ENCODE results near the gene CEACAM18. TPM values are rescaled to one million over a fixed set of nuclear protein-coding genes. Genes with fewer than 3 reads are reported as not detected.

The CEACAM18 gene
- total and polyA plus RNA-seq, 10 of the 15 experiments (the other 5 are each of a cell fraction or from before 2014, with no cell fraction given): not detected

DNA sequence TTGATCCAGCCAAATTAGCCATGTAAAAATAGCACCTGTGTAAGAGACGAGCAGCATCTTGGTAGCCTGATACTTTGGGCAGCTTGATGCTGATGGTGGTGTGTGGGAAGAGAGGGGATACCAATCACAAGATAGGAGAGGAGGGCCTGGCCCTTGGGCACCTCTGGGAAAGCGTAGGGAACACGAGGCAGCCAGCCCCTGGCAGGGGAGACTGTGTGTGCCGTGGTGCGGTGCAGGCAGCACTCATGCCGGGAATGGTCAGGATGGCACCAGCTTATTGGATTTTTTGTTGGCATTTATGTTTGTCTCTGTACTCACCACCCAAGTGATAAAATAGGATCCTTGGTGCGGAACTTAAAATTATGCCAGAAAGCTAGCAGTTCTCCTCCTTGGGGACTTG is 30.3 kb upstream of the CEACAM18 start (continued):
- no peak for TF ChIP-seq SIX5 (IDR thresholded peaks at IDR 0.05; ENCODE audit: low read depth, low read length, severe bottlenecking)

DNA sequence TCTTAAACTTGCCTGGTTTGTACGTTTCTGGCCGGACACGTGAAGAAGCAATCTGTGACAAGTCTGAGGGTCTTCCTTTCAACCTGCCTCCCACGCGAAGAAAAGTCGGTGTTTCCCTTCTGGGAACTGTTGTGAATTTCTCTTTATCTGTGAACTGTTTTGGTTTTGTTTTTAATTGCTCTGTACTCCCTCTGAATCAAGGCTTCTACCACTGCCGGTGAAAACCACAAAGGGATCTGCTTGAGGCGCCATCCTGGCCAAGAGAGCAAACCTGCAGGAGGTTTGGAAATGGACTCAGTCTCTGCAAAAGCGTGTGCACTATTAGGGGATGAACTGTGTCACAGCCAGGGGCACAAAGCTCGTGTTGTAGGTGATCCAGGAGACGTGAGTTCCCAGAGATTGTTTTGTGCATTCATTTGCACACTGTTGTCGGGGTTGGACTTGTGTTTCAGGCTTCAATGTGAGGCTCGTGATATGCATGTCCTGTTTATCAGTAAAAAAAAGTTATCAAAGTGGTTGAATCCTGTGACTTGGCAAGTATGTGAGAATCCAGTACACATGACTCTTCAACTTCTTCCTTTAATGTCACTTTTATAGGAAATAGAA is 29.8 kb upstream of the CEACAM18 start:
- in situ Hi-C loops (cut with MboI): no loop called here
- H3K27ac ChIP-seq (ENCODE audit: control insufficient read depth, insufficient read depth): no peak overlapping the region
- H3K36me3 ChIP-seq (ENCODE audit: control insufficient read depth in 2 of 2, insufficient read depth in 2 of 2, low read length in 1 of 2): no peaks in the 10 kb centered on the region
- no peaks in the 10 kb centered on the region for H3K79me2 ChIP-seq (ENCODE audit: control insufficient read depth, insufficient read depth, low read length)
- SMC1A ChIA-PET (ENCODE audit: uncharacterized antibody, unreplicated experiment): interaction anchor here (1.7 to 2.3 kb wide), 2 partner anchors 31 to 53 kb away, joined by 4 to 8 read pairs; partner anchors contain the start of gene SIGLEC10
- H3K4me2 ChIP-seq (ENCODE audit: control insufficient read depth, insufficient read depth): peak overlapping the region; percentile 2
- H3K4me1 ChIP-seq (ENCODE audit: control insufficient read depth, insufficient read depth, low read length): peaks cover 5% of the 10 kb centered on the region; the same call in 1 of the 2 replicates
- H3K9me3 ChIP-seq (replicated peaks; ENCODE audit: control insufficient read depth, insufficient read depth, low read length): no peaks in the 10 kb centered on the region; the same call in 2 of the 3 replicates
- H3K9ac ChIP-seq (ENCODE audit: control insufficient read depth, insufficient read depth, low read length): no peak overlapping the region
- CTCF ChIA-PET: interaction anchor here (1.2 to 1.5 kb wide), 2 partner anchors 10 to 209 kb away, joined by 3 to 4 read pairs; no protein-coding TSS in a partner anchor
- H3K4me3 ChIP-seq: no peak overlapping the region
- no peak for TF ChIP-seq POU2F2 (IDR thresholded peaks at IDR 0.05; ENCODE audit: borderline replicate concordance, low read depth, low read length)
- peak in 1 of 2 experiments; percentile 17; a peak in 1 of 4 replicates for TF ChIP-seq IKZF2 (IDR thresholded peaks at IDR 0.05)
- TF ChIP-seq, protein P1, sequence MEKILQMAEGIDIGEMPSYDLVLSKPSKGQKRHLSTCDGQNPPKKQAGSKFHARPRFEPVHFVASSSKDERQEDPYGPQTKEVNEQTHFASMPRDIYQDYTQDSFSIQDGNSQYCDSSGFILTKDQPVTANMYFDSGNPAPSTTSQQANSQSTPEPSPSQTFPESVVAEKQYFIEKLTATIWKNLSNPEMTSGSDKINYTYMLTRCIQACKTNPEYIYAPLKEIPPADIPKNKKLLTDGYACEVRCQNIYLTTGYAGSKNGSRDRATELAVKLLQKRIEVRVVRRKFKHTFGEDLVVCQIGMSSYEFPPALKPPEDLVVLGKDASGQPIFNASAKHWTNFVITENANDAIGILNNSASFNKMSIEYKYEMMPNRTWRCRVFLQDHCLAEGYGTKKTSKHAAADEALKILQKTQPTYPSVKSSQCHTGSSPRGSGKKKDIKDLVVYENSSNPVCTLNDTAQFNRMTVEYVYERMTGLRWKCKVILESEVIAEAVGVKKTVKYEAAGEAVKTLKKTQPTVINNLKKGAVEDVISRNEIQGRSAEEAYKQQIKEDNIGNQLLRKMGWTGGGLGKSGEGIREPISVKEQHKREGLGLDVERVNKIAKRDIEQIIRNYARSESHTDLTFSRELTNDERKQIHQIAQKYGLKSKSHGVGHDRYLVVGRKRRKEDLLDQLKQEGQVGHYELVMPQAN (conservative IDR thresholded peaks at IDR 0.05): no peak
- TF ChIP-seq, protein P2, sequence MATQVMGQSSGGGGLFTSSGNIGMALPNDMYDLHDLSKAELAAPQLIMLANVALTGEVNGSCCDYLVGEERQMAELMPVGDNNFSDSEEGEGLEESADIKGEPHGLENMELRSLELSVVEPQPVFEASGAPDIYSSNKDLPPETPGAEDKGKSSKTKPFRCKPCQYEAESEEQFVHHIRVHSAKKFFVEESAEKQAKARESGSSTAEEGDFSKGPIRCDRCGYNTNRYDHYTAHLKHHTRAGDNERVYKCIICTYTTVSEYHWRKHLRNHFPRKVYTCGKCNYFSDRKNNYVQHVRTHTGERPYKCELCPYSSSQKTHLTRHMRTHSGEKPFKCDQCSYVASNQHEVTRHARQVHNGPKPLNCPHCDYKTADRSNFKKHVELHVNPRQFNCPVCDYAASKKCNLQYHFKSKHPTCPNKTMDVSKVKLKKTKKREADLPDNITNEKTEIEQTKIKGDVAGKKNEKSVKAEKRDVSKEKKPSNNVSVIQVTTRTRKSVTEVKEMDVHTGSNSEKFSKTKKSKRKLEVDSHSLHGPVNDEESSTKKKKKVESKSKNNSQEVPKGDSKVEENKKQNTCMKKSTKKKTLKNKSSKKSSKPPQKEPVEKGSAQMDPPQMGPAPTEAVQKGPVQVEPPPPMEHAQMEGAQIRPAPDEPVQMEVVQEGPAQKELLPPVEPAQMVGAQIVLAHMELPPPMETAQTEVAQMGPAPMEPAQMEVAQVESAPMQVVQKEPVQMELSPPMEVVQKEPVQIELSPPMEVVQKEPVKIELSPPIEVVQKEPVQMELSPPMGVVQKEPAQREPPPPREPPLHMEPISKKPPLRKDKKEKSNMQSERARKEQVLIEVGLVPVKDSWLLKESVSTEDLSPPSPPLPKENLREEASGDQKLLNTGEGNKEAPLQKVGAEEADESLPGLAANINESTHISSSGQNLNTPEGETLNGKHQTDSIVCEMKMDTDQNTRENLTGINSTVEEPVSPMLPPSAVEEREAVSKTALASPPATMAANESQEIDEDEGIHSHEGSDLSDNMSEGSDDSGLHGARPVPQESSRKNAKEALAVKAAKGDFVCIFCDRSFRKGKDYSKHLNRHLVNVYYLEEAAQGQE (IDR thresholded peaks at IDR 0.05; ENCODE audit: low read depth, low read length): no peak
- TF ChIP-seq BHLHE40 (IDR thresholded peaks at IDR 0.05; ENCODE audit: borderline replicate concordance in 1 of 2, low read depth in 2 of 2, low read length in 1 of 2): 0 out of 4 replicates have a peak, but pooled peaks of 1 of the 2 experiments have one; percentile 28
- TF ChIP-seq MTA2 (IDR thresholded peaks at IDR 0.05; ENCODE audit: low read depth): no peak
- peak; percentile 41 for TF ChIP-seq RUNX3 (IDR thresholded peaks at IDR 0.05; ENCODE audit: low read length)
- peak in 1 of 2 experiments; percentile 28; a peak in 1 of 3 replicates for TF ChIP-seq EGR1 (IDR thresholded peaks at IDR 0.05; ENCODE audit: borderline replicate concordance in 1 of 2, low read depth in 2 of 2, low read length in 2 of 2)
- no peak for TF ChIP-seq ZSCAN29 (IDR thresholded peaks at IDR 0.05)
- TF ChIP-seq, protein P3, sequence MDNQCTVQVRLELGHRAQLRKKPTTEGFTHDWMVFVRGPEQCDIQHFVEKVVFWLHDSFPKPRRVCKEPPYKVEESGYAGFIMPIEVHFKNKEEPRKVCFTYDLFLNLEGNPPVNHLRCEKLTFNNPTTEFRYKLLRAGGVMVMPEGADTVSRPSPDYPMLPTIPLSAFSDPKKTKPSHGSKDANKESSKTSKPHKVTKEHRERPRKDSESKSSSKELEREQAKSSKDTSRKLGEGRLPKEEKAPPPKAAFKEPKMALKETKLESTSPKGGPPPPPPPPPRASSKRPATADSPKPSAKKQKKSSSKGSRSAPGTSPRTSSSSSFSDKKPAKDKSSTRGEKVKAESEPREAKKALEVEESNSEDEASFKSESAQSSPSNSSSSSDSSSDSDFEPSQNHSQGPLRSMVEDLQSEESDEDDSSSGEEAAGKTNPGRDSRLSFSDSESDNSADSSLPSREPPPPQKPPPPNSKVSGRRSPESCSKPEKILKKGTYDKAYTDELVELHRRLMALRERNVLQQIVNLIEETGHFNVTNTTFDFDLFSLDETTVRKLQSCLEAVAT (IDR thresholded peaks at IDR 0.05): no peak
- TF ChIP-seq RB1 (IDR thresholded peaks at IDR 0.05; ENCODE audit: borderline replicate concordance): no peak
- no peak for TF ChIP-seq CBX5 (IDR thresholded peaks at IDR 0.05; ENCODE audit: low read depth)
- TF ChIP-seq TAF1 (IDR thresholded peaks at IDR 0.05; ENCODE audit: borderline replicate concordance, low read depth, low read length): no peak
- intact Hi-C loops (cut with micrococcal nuclease; ENCODE audit: unreplicated experiment): no loop called here
- ATAC-seq (no peak), FAIRE-seq (no peak), DNase-seq (ENCODE audit: low read depth, low spot score) (no peak)
- POLR2A ChIA-PET: interaction anchor here (1.1 kb wide), 1 partner anchor 52 kb away, joined by 3 read pairs; no protein-coding TSS in a partner anchor
- no peaks in the 10 kb centered on the region; a peak in 1 of 4 replicates for H3K27me3 ChIP-seq (replicated peaks in 1 of 2; ENCODE audit: control insufficient read depth in 2 of 2, insufficient read depth in 2 of 2, low read length in 1 of 2)
- 11% methylated on average over 13 of the region's 13 CpGs for WGBS (ENCODE audit: insufficient coverage, insufficient replicate concordance, low lambda C conversion rate, missing lambda C conversion rate)
- RAD21 ChIA-PET (ENCODE audit: unreplicated experiment): no interaction called here
- BruUV-seq (replicated peaks): no TSS peak
- no peaks in the 10 kb centered on the region for H4K20me1 ChIP-seq (ENCODE audit: control insufficient read depth, insufficient read depth)
- no peak overlapping the region for H2AFZ ChIP-seq (ENCODE audit: control insufficient read depth, low read depth, low read length)

Measured in GM12878 (cell line).